ENCODE data around the gene DMBX1.

DMBX1 gene

DNA sequence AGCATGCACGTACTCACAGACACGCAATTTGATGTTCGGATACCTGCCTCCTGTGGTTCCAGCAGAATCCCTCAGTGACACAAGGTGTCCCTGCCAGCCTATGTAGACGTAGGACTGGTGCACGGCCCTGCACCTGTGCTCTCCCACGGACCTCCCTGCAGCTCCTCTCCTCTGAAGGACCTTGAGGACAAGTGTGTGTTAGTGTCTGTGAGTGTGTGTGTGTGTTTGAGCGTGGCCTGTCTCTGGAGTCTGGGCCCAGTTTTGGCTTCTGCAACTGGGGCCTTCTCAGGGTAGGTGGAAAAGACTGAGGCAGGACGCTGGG lies 22.5 kb upstream of the DMBX1 start:
- TF ChIP-seq, protein P1, sequence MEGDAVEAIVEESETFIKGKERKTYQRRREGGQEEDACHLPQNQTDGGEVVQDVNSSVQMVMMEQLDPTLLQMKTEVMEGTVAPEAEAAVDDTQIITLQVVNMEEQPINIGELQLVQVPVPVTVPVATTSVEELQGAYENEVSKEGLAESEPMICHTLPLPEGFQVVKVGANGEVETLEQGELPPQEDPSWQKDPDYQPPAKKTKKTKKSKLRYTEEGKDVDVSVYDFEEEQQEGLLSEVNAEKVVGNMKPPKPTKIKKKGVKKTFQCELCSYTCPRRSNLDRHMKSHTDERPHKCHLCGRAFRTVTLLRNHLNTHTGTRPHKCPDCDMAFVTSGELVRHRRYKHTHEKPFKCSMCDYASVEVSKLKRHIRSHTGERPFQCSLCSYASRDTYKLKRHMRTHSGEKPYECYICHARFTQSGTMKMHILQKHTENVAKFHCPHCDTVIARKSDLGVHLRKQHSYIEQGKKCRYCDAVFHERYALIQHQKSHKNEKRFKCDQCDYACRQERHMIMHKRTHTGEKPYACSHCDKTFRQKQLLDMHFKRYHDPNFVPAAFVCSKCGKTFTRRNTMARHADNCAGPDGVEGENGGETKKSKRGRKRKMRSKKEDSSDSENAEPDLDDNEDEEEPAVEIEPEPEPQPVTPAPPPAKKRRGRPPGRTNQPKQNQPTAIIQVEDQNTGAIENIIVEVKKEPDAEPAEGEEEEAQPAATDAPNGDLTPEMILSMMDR (IDR thresholded peaks at IDR 0.05) = no peak
- DNase-seq = no peak
- H3K36me3 Mint-ChIP-seq (ENCODE audit: low read depth) = no peaks in the 10 kb centered on the region
- H3K4me1 Mint-ChIP-seq = peaks cover 40% of the 10 kb centered on the region
- peak overlapping the region; percentile 81 for H3K4me3 Mint-ChIP-seq
- no peak overlapping the region for H3K27ac Mint-ChIP-seq
- no peaks in the 10 kb centered on the region for H3K9me3 Mint-ChIP-seq
- peaks cover 98% of the 10 kb centered on the region for H3K27me3 Mint-ChIP-seq (ENCODE audit: low read depth, poor library complexity)

DNA sequence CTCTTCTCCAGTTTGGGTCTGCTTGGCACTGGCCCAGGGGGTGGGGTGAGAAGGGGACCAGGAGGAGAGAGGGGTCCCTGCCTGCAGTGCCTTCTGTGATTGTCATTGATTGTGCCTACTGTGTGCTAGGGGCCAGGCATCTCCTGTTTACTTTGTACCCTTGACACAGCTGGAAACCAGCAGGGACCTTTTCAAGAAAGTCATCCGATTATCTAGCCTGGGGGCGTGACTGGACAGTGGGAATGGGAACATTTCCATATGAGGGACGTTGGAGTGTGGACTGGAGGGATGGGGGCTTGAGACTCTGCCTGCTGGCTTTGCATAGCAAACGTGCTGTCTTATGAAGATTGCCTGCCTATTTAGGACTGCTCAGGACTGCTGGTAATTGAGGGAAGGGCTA lies 19.8 kb upstream of the DMBX1 start:
- H3K36me3 Mint-ChIP-seq (ENCODE audit: low read depth) = no peaks in the 10 kb centered on the region
- H3K4me3 Mint-ChIP-seq = no peak overlapping the region
- DNase-seq = no peak
- H3K27ac Mint-ChIP-seq = no peak overlapping the region
- peaks cover 98% of the 10 kb centered on the region for H3K27me3 Mint-ChIP-seq (ENCODE audit: low read depth, poor library complexity)
- peaks cover 17% of the 10 kb centered on the region for H3K4me1 Mint-ChIP-seq
- no peaks in the 10 kb centered on the region for H3K9me3 Mint-ChIP-seq
- TF ChIP-seq, protein P1 (IDR thresholded peaks at IDR 0.05) = no peak

DNA sequence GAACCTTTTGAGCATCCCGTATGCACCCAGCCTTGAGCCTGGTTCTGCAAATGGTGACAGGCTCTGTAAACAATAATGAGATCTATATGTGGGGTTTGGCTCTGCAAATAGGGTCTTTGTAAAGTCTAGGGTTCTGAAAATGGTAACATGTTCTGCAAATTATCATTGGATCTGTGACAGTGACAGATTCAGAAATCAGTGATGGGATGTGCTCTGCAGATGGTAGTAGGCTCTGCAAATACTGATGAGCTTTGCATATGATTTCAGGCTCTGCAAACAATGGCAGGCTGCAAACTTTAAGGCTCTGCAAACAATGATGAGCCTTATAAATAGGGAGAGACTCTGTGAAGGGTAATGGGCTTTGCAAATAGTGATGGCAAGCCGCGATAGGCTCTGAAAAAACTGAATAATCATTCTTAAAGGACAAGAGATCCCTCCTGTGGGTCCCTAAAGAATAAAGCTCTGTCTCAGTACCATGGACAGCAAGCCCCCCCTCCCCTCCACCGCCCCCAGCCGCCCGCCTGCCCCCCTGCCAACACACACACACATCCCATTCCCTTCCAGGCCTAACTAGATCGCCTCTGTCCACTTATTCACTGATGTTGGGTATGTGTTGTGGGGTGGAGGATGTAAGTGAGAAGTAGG lies 17.7 kb upstream of the DMBX1 start:
- Mint-ChIP-seq H3K4me3 (no peak overlapping the region), H3K27ac (no peak overlapping the region), H3K27me3 (ENCODE audit: low read depth, poor library complexity) (peaks cover 98% of the 10 kb centered on the region), H3K4me1 (peaks cover 15% of the 10 kb centered on the region), H3K36me3 (ENCODE audit: low read depth) (no peaks in the 10 kb centered on the region), H3K9me3 (no peaks in the 10 kb centered on the region)
- DNase-seq = no peak
- TF ChIP-seq, protein P1 (IDR thresholded peaks at IDR 0.05) = no peak

DNA sequence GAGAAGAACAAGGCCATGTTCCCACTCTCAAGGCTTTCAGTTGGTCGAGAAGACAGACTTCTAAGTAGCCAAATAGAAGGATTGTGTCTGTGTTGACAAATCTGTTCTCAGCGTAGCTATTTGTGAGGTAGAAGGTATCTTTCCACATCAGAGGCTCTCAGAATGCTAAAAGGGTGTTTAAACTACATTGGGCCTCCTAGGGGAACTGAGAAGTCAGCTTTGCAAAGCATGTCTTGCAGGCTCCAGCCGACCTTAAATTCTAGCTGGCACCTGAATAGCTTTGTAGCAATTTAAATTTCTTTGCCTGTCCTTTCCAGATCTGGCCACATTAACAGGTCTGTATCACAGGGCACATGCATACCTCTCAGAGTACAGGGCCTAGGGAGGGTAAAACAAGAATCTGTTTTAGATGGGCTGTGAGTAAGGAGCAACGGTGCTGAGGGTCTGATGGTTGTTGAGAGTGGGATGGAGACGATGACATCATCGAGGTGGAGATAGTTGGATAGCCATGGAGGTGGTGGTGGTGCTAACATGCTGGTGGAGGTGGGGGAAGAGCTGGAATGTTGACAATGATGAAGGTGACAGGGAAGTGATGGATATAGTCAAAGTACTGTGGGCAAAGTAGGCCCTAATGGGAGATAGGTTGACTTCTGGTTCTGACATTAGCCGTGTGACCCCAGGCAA lies 17.0 kb upstream of the DMBX1 start:
- no peaks in the 10 kb centered on the region for H3K36me3 Mint-ChIP-seq (ENCODE audit: low read depth)
- H3K27ac Mint-ChIP-seq = no peak overlapping the region
- H3K27me3 Mint-ChIP-seq (ENCODE audit: low read depth, poor library complexity) = peaks cover 98% of the 10 kb centered on the region
- peaks cover 13% of the 10 kb centered on the region for H3K4me1 Mint-ChIP-seq
- H3K9me3 Mint-ChIP-seq = no peaks in the 10 kb centered on the region
- no peak overlapping the region for H3K4me3 Mint-ChIP-seq
- TF ChIP-seq, protein P1 (IDR thresholded peaks at IDR 0.05) = no peak
- no peak for DNase-seq

DNA sequence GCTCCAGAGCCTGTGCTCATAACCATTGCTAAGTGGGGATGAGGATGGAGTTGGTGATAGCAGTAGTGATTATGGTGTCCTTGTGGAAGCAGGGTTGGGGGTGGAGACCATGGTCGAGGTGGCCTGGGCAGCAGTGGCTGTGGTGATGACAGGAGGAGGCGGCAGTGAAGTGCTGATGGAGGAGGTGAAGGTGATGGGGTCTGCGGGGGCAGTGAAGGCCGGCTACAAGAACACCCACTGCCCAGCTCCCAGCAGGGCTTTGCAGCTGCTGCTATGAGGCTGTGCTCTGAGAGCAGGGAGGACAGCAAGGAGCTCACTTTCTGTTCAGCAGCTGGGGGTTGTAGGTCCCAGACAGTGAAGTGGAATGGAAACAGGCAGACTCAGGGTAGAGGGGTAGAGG lies 15.6 kb upstream of the DMBX1 start:
- H3K27ac Mint-ChIP-seq = no peak overlapping the region
- DNase-seq = no peak
- H3K36me3 Mint-ChIP-seq (ENCODE audit: low read depth) = no peaks in the 10 kb centered on the region
- no peak overlapping the region for H3K4me3 Mint-ChIP-seq
- TF ChIP-seq, protein P1 (IDR thresholded peaks at IDR 0.05) = no peak
- H3K9me3 Mint-ChIP-seq = no peaks in the 10 kb centered on the region
- peaks cover 12% of the 10 kb centered on the region for H3K4me1 Mint-ChIP-seq
- H3K27me3 Mint-ChIP-seq (ENCODE audit: low read depth, poor library complexity) = peaks cover 98% of the 10 kb centered on the region

DNA sequence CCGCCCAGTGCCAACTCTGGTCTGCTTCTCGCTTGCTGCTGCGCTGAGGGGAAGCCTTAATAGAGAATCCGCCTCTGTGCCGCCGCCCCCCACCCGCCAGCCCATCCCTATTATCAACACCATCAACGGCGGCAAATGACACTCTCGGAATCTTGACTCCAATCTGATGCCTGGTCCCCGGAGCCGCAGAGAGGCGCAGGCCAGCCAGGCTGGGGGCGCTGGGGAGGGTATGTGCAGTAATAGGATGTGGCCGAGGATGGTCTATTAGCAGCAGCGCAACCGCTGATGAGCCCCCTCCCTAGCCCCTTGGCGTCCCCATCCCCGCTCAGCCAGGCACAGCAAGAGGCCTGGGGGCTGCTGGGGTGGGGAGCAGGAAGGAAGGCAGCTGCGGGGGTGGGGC lies 15.1 kb upstream of the DMBX1 start:
- TF ChIP-seq, protein P1 (IDR thresholded peaks at IDR 0.05) = no peak
- Mint-ChIP-seq H3K4me3 (no peak overlapping the region), H3K27ac (no peak overlapping the region), H3K9me3 (no peaks in the 10 kb centered on the region), H3K36me3 (ENCODE audit: low read depth) (no peaks in the 10 kb centered on the region), H3K4me1 (peaks cover 15% of the 10 kb centered on the region), H3K27me3 (ENCODE audit: low read depth, poor library complexity) (peaks cover 98% of the 10 kb centered on the region)
- DNase-seq = no peak

Measured in nephron progenitor cell (in vitro differentiated cells).